ENCODE data around the gene TSC2.
A peak's percentile ranks its signal among the peaks of the same experiment; 100 is the strongest.
"Not testable (repeated sequence)": the region's sequence is repeated elsewhere in the genome, so short reads cannot be mapped to it uniquely, and the experiment has no call there.

The TSC2 gene

GRCh38 chr16:2030036-2030435, 17.7 kb upstream of the TSC2 start:
- H3K9me3 ChIP-seq (ENCODE audit: control extremely low read depth in 1 of 5, control insufficient read depth in 4 of 5, insufficient read depth in 2 of 5, low read depth in 1 of 5, low read length in 4 of 5) = no peaks in the 10 kb centered on the region
- H3K27me3 ChIP-seq (replicated peaks in 2 of 5; ENCODE audit: control insufficient read depth in 4 of 5, insufficient read depth in 5 of 5, low read length in 4 of 5) = peaks cover 0 to 24% (median 7%) of the 10 kb centered on the region in 5 experiments
- DNase-seq = no peak
- H3K27ac ChIP-seq (ENCODE audit: insufficient read depth in 1 of 2, low read depth in 1 of 2, low read length in 2 of 2, poor library complexity in 1 of 2, severe bottlenecking in 2 of 2) = no peak overlapping the region
- peaks cover 0 to 44% (median 25%) of the 10 kb centered on the region in 4 experiments for H3K4me1 ChIP-seq (ENCODE audit: control extremely low read depth in 1 of 4, control insufficient read depth in 4 of 4, insufficient read depth in 4 of 4, low read length in 3 of 4)
- H3K4me3 ChIP-seq (ENCODE audit: control insufficient read depth in 1 of 7, extremely low read depth in 1 of 7, insufficient read depth in 4 of 7, low read depth in 2 of 7, low read length in 6 of 7) = no peak overlapping the region
- 92% methylated on average over 10 of the region's 11 CpGs for WGBS (ENCODE audit: insufficient coverage)
- no peaks in the 10 kb centered on the region for H3K36me3 ChIP-seq (ENCODE audit: control insufficient read depth in 4 of 4, insufficient read depth in 4 of 4, low read length in 3 of 4)
- CTCF ChIA-PET = interaction anchor here (0.8 to 1.5 kb wide), 4 partner anchors 9 to 22 kb away, joined by 3 to 5 read pairs (median 4); partner anchors contain the start of genes NTHL1 and TSC2
- POLR2A ChIA-PET = no interaction called here

GRCh38 chr16:2031081-2031577, 16.7 kb upstream of the TSC2 start:
- ChIA-PET POLR2A (no interaction called here), CTCF (no interaction called here)
- no peak for DNase-seq
- no peaks in the 10 kb centered on the region for H3K36me3 ChIP-seq (ENCODE audit: control insufficient read depth in 4 of 4, insufficient read depth in 4 of 4, low read length in 3 of 4)
- H3K4me3 ChIP-seq (ENCODE audit: control insufficient read depth in 1 of 7, extremely low read depth in 1 of 7, insufficient read depth in 4 of 7, low read depth in 2 of 7, low read length in 6 of 7) = no peak overlapping the region
- no peaks in the 10 kb centered on the region for H3K9me3 ChIP-seq (ENCODE audit: control extremely low read depth in 1 of 5, control insufficient read depth in 4 of 5, insufficient read depth in 2 of 5, low read depth in 1 of 5, low read length in 4 of 5)
- peaks cover 0 to 43% (median 26%) of the 10 kb centered on the region in 4 experiments for H3K4me1 ChIP-seq (ENCODE audit: control extremely low read depth in 1 of 4, control insufficient read depth in 4 of 4, insufficient read depth in 4 of 4, low read length in 3 of 4)
- 82% methylated on average over 8 of the region's 11 CpGs for WGBS (ENCODE audit: insufficient coverage)
- peaks cover 0 to 16% (median 7%) of the 10 kb centered on the region in 5 experiments for H3K27me3 ChIP-seq (replicated peaks in 2 of 5; ENCODE audit: control insufficient read depth in 4 of 5, insufficient read depth in 5 of 5, low read length in 4 of 5)
- no peak overlapping the region for H3K27ac ChIP-seq (ENCODE audit: insufficient read depth in 1 of 2, low read depth in 1 of 2, low read length in 2 of 2, poor library complexity in 1 of 2, severe bottlenecking in 2 of 2)

- DNase-seq = peak in 1 of 3 donors; percentile 46
Observed at GRCh38 chr16:2032285-2033056, 15.3 kb upstream of the TSC2 start.

GRCh38 chr16:2033057-2033908, 14.5 kb upstream of the TSC2 start:
- H3K36me3 ChIP-seq (ENCODE audit: control insufficient read depth in 4 of 4, insufficient read depth in 4 of 4, low read length in 3 of 4) = no peaks in the 10 kb centered on the region
- peaks cover 0 to 4% (median 0%) of the 10 kb centered on the region in 5 experiments for H3K27me3 ChIP-seq (replicated peaks in 2 of 5; ENCODE audit: control insufficient read depth in 4 of 5, insufficient read depth in 5 of 5, low read length in 4 of 5)
- H3K4me1 ChIP-seq (ENCODE audit: control extremely low read depth in 1 of 4, control insufficient read depth in 4 of 4, insufficient read depth in 4 of 4, low read length in 3 of 4) = peaks cover 0 to 30% (median 19%) of the 10 kb centered on the region in 4 experiments
- WGBS (ENCODE audit: insufficient coverage) = 11% methylated on average over 14 of the region's 37 CpGs
- H3K4me3 ChIP-seq (ENCODE audit: control insufficient read depth in 1 of 7, extremely low read depth in 1 of 7, insufficient read depth in 4 of 7, low read depth in 2 of 7, low read length in 6 of 7) = peak overlapping the region in 4 of 7 experiments; percentile 23 to 71 (median 41)
- no peaks in the 10 kb centered on the region for H3K9me3 ChIP-seq (ENCODE audit: control extremely low read depth in 1 of 5, control insufficient read depth in 4 of 5, insufficient read depth in 2 of 5, low read depth in 1 of 5, low read length in 4 of 5)
- peak in 2 of 3 donors; percentile 80 to 86 for DNase-seq
- POLR2A ChIA-PET = no interaction called here
- CTCF ChIA-PET = interaction anchor here (2.4 kb wide), 1 partner anchor 28 kb away, joined by 10 read pairs; no protein-coding TSS in a partner anchor
- peak overlapping the region in 1 of 2 experiments; percentile 70 for H3K27ac ChIP-seq (ENCODE audit: insufficient read depth in 1 of 2, low read depth in 1 of 2, low read length in 2 of 2, poor library complexity in 1 of 2, severe bottlenecking in 2 of 2)

More at GRCh38 chr16:2032285-2033056, 15.3 kb upstream of the TSC2 start:
- ChIA-PET CTCF (interaction anchor here (0.6 to 2.4 kb wide), 4 partner anchors 11 to 909 kb away, joined by 3 to 10 read pairs (median 3); no protein-coding TSS in a partner anchor), POLR2A (no interaction called here)
- no peaks in the 10 kb centered on the region for H3K9me3 ChIP-seq (ENCODE audit: control extremely low read depth in 1 of 5, control insufficient read depth in 4 of 5, insufficient read depth in 2 of 5, low read depth in 1 of 5, low read length in 4 of 5)
- WGBS (ENCODE audit: insufficient coverage) = 76% methylated on average over 9 of the region's 15 CpGs
- peaks cover 0 to 34% (median 20%) of the 10 kb centered on the region in 4 experiments for H3K4me1 ChIP-seq (ENCODE audit: control extremely low read depth in 1 of 4, control insufficient read depth in 4 of 4, insufficient read depth in 4 of 4, low read length in 3 of 4)
- H3K36me3 ChIP-seq (ENCODE audit: control insufficient read depth in 4 of 4, insufficient read depth in 4 of 4, low read length in 3 of 4) = no peaks in the 10 kb centered on the region
- peak overlapping the region in 1 of 2 experiments; percentile 34 for H3K27ac ChIP-seq (ENCODE audit: insufficient read depth in 1 of 2, low read depth in 1 of 2, low read length in 2 of 2, poor library complexity in 1 of 2, severe bottlenecking in 2 of 2)
- H3K4me3 ChIP-seq (ENCODE audit: control insufficient read depth in 1 of 7, extremely low read depth in 1 of 7, insufficient read depth in 4 of 7, low read depth in 2 of 7, low read length in 6 of 7) = peak overlapping the region in 2 of 7 experiments; percentile 19 to 71
- H3K27me3 ChIP-seq (replicated peaks in 2 of 5; ENCODE audit: control insufficient read depth in 4 of 5, insufficient read depth in 5 of 5, low read length in 4 of 5) = peaks cover 0 to 12% (median 5%) of the 10 kb centered on the region in 5 experiments

- CTCF ChIA-PET = interaction anchor here (2.4 kb wide), 1 partner anchor 29 kb away, joined by 10 read pairs; no protein-coding TSS in a partner anchor
- Histone ChIP-seq H3K27ac (ENCODE audit: insufficient read depth in 1 of 2, low read depth in 1 of 2, low read length in 2 of 2, poor library complexity in 1 of 2, severe bottlenecking in 2 of 2) (peak overlapping the region in 1 of 2 experiments; percentile 70), H3K4me1 (ENCODE audit: control extremely low read depth in 1 of 4, control insufficient read depth in 4 of 4, insufficient read depth in 4 of 4, low read length in 3 of 4) (peaks cover 0 to 30% (median 20%) of the 10 kb centered on the region in 4 experiments), H3K4me3 (ENCODE audit: control insufficient read depth in 1 of 7, extremely low read depth in 1 of 7, insufficient read depth in 4 of 7, low read depth in 2 of 7, low read length in 6 of 7) (peak overlapping the region in 4 of 7 experiments; percentile 23 to 71 (median 41))
- H3K36me3 ChIP-seq (ENCODE audit: control insufficient read depth in 4 of 4, insufficient read depth in 4 of 4, low read length in 3 of 4); DNase-seq; POLR2A ChIA-PET; H3K9me3 ChIP-seq (ENCODE audit: control extremely low read depth in 1 of 5, control insufficient read depth in 4 of 5, insufficient read depth in 2 of 5, low read depth in 1 of 5, low read length in 4 of 5); H3K27me3 ChIP-seq (replicated peaks in 2 of 5; ENCODE audit: control insufficient read depth in 4 of 5, insufficient read depth in 5 of 5, low read length in 4 of 5): not testable (repeated sequence)
- WGBS (ENCODE audit: insufficient coverage) = 77% methylated on average over 7 of the region's 32 CpGs
Observed at GRCh38 chr16:2033909-2034695, 13.7 kb upstream of the TSC2 start.

GRCh38 chr16:2034696-2035430, 12.9 kb upstream of the TSC2 start:
- DNase-seq = no peak
- ChIA-PET POLR2A (no interaction called here), CTCF (no interaction called here)
- Histone ChIP-seq H3K4me1 (ENCODE audit: control extremely low read depth in 1 of 4, control insufficient read depth in 4 of 4, insufficient read depth in 4 of 4, low read length in 3 of 4) (peaks cover 0 to 30% (median 23%) of the 10 kb centered on the region in 4 experiments), H3K27me3 (replicated peaks in 2 of 5; ENCODE audit: control insufficient read depth in 4 of 5, insufficient read depth in 5 of 5, low read length in 4 of 5) (no peaks in the 10 kb centered on the region), H3K27ac (ENCODE audit: insufficient read depth in 1 of 2, low read depth in 1 of 2, low read length in 2 of 2, poor library complexity in 1 of 2, severe bottlenecking in 2 of 2) (no peak overlapping the region), H3K9me3 (ENCODE audit: control extremely low read depth in 1 of 5, control insufficient read depth in 4 of 5, insufficient read depth in 2 of 5, low read depth in 1 of 5, low read length in 4 of 5) (no peaks in the 10 kb centered on the region), H3K36me3 (ENCODE audit: control insufficient read depth in 4 of 4, insufficient read depth in 4 of 4, low read length in 3 of 4) (no peaks in the 10 kb centered on the region), H3K4me3 (ENCODE audit: control insufficient read depth in 1 of 7, extremely low read depth in 1 of 7, insufficient read depth in 4 of 7, low read depth in 2 of 7, low read length in 6 of 7) (no peak overlapping the region)
- WGBS (ENCODE audit: insufficient coverage) = 100% methylated on average over 5 of the region's 17 CpGs
